Breast epithelium (tissue), 4 donors: Measurements from ENCODE around the gene GADD45G. TPM values are rescaled to one million over a fixed set of nuclear protein-coding genes. Genes with fewer than 3 reads are reported as not detected.

ENCODE experiments used
- DNase-seq, 2 donors: peaks; one replicate each; pipeline ENCODE4 v3.0.0-alpha.2; 2019; ENCODE audit warnings: low spot score in 2 of 2
- H3K27ac ChIP-seq, 2 donors: fragments of 200-600 bp; sonication (generic) in 1 of 2; one replicate each; pipeline ENCODE4 v1.5.1; 2016 to 2019; ENCODE audit warnings: mild to moderate bottlenecking in 1 of 2
- H3K27me3 ChIP-seq, 2 donors: fragments of 200-600 bp; sonication (generic) in 1 of 2; one replicate each; pipeline versions ENCODE4 v1.5.1 to v1.6.0; 2017 to 2019; ENCODE audit warnings: control low read depth in 1 of 2, mild to moderate bottlenecking in 1 of 2
- H3K36me3 ChIP-seq: fragments of 200-600 bp; one replicate; pipeline ENCODE4 v1.5.1; 2019
- H3K4me1 ChIP-seq, 2 donors: fragments of 200-600 bp; sonication (generic); one replicate each; pipeline ENCODE4 v1.5.1; 2016 to 2019; ENCODE audit warnings: control low read depth in 1 of 2
- H3K4me3 ChIP-seq, 3 donors: fragments of 200-600 bp; sonication (generic); 1 replicate in 2 of 3; 2 replicates in 1 of 3; pipeline ENCODE4 v1.5.1; 2016 to 2019; ENCODE audit warnings: mild to moderate bottlenecking in 3 of 3, moderate library complexity in 2 of 3
- H3K9me3 ChIP-seq, 2 donors: fragments of 200-600 bp; sonication (generic) in 1 of 2; one replicate each; pipeline ENCODE4 v1.5.1; 2016 to 2019; ENCODE audit warnings: control low read depth in 1 of 2
- POLR2A ChIP-seq: fragments of 450-650 bp; IDR thresholded peaks from one replicate; pipeline ENCODE4 v1.6.1; 2016; ENCODE audit warnings: antibody characterized with exemption, mild to moderate bottlenecking, moderate library complexity
- POLR2AphosphoS5 ChIP-seq, 3 donors: sonication (generic); formaldehyde crosslinking; IDR thresholded peaks; one replicate each; pipeline ENCODE4 v1.6.1; 2017; ENCODE audit warnings: antibody characterized with exemption in 3 of 3
- intact Hi-C: fragments of 100-400 bp; cut with DNase I; formaldehyde crosslinking; loops from one replicate; pipeline ENCODE4 v1.15.1; 2023; ENCODE audit warnings: low total_unique reads
- total RNA-seq, 3 donors: library from RNA; depleted of rRNA; stranded (reverse); fragments of >200 nt; gene quantifications; one replicate each; pipeline ENCODE4 v1.1.0, GENCODE V29; 2016
- TF ChIP-seq, protein P1 (sequence below), 3 donors: fragments of 450-650 bp; IDR thresholded peaks; one replicate each; pipeline ENCODE4 v1.5.1; 2016 to 2017; ENCODE audit warnings: antibody characterized with exemption in 3 of 3, mild to moderate bottlenecking in 3 of 3, moderate library complexity in 3 of 3

Gene GADD45G, protein sequence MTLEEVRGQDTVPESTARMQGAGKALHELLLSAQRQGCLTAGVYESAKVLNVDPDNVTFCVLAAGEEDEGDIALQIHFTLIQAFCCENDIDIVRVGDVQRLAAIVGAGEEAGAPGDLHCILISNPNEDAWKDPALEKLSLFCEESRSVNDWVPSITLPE
- 10 to 100 TPM; 13.0 to 24.3 (median 15.8) TPM for total RNA-seq

DNA sequence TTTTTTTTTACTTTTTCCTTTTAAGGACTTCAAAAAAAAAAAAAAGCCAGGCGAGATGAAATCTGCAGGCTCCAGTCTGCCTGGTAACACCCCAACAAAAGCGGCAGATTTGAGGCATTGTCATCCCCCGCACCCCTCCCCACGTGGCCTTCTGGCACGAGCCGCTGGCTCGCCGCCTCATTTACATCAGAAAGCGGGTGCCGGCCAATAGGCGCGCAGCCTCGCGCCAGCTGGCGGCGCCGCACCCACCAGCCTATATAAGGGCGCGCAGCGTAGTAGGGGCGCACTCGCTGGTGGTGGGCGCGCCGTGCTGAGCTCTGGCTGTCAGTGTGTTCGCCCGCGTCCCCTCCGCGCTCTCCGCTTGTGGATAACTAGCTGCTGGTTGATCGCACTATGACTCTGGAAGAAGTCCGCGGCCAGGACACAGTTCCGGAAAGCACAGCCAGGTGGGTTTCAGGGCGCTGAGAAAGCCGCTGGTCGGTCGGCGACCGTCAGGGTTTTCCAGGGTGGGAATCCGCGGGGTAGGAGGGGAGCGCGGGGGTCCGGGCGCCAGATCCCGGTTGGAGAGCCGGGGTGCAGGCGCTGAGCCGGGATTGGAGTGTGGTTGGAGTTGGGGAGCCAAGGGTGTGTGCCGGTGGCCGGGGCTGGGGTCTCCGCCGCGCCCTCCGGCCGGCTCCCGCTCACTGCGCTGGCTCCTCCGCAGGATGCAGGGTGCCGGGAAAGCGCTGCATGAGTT, at the start of gene GADD45G:
GADD45G (plus strand) TSS at position 284 of the 736 bp plus-strand sequence; CDS start at position 394, 110 bp downstream.
- H3K4me1 ChIP-seq = peaks cover 6 to 22% of the 10 kb centered on the region in 2 donors
- no peaks in the 10 kb centered on the region for H3K9me3 ChIP-seq
- H3K36me3 ChIP-seq = no peaks in the 10 kb centered on the region
- H3K4me3 ChIP-seq = peak within 1 kb of the TSS; percentile 65 to 79 (median 71)
- peak within 1 kb of the TSS; percentile 85 to 87 for H3K27ac ChIP-seq
- intact Hi-C loops = loop anchor here (10.0 kb wide), 1 partner anchor 500 kb away; no protein-coding TSS in a partner anchor
- peak; percentile 75 to 88 for DNase-seq
- no peaks in the 10 kb centered on the region for H3K27me3 ChIP-seq
- TF ChIP-seq POLR2AphosphoS5 (IDR thresholded peaks at IDR 0.05) = peak; percentile 79 to 90 (median 86)
- TF ChIP-seq POLR2A = peak; percentile 78
- TF ChIP-seq, protein P1, sequence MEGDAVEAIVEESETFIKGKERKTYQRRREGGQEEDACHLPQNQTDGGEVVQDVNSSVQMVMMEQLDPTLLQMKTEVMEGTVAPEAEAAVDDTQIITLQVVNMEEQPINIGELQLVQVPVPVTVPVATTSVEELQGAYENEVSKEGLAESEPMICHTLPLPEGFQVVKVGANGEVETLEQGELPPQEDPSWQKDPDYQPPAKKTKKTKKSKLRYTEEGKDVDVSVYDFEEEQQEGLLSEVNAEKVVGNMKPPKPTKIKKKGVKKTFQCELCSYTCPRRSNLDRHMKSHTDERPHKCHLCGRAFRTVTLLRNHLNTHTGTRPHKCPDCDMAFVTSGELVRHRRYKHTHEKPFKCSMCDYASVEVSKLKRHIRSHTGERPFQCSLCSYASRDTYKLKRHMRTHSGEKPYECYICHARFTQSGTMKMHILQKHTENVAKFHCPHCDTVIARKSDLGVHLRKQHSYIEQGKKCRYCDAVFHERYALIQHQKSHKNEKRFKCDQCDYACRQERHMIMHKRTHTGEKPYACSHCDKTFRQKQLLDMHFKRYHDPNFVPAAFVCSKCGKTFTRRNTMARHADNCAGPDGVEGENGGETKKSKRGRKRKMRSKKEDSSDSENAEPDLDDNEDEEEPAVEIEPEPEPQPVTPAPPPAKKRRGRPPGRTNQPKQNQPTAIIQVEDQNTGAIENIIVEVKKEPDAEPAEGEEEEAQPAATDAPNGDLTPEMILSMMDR (IDR thresholded peaks at IDR 0.05) = peak in 2 of 3 donors; percentile 36 to 38

DNA sequence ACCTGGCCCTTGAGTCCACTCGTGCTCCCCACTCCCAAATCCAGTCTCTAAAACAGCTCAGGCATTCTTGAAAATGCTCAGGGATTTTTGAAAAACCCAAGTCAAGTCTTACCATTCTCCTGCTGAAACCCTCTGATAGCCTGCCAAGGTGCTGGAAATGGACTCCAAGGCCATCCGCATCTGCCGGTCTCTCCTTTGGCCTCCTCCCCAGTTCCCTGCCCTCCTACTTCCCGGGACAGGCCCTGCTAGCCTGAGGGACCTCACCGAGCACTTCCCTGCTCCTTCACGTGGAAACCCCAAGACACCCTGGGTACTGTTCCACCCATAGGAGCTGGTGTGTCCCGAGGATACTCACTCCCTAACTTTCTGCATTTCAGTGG, 49.8 kb upstream of the GADD45G start:
- TF ChIP-seq, protein P1 (IDR thresholded peaks at IDR 0.05) = no peak
- no peak for TF ChIP-seq POLR2A
- peak overlapping the region in 1 of 2 donors; percentile 48 for H3K27ac ChIP-seq
- intact Hi-C loops = no loop called here

DNA sequence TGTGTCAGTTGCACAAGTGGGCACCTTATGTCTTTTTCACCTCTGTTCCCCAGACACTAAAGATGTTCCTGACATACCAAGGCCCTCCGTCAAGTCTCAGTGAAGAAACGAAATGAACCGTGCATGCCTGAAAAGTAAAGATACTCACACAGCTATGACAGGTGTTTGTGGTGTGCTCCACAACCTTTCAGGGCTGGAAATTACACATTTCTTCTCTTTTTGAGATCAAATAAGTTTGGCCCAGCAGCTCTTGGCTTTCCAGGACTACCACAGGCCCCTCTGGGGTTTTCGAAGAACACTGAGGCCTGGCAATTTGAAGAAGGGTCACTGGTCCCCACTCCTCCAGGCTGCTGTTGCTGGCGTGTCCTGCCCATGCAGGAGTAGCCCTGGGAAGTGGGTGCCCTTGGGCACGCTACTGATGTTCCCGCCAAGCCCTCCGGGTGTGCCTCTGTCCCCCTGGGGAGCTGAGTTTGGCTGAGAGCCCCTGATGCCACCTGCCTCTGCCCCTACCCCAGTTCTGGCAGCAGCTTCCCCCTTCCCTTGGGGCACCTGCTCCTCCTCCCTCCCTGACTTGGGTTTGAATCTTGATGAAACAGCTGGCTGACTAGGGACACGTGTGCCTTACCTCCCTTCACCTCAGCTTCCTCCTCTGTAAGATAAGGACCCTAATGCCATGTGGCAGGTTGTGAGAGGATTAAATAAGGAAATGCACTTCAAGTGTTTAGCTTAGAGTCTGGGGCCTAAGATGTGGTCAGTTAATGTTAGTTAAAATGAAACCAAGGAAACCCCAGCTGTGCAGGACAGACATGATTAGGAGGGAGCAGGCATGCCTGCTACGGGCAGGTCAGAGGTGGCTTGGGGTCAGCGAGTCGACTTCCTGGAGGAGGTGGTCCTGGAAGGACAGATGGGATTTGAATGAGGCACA, 49.1 kb upstream of the GADD45G start:
- Histone ChIP-seq H3K27me3 (peaks cover 0 to 6% of the 10 kb centered on the region in 2 donors), H3K9me3 (no peaks in the 10 kb centered on the region), H3K4me3 (peak overlapping the region in 1 of 3 donors; percentile 15), H3K27ac (peak overlapping the region in 1 of 2 donors; percentile 63), H3K36me3 (no peaks in the 10 kb centered on the region), H3K4me1 (no peaks in the 10 kb centered on the region)
- DNase-seq = no peak
- TF ChIP-seq, protein P1 (IDR thresholded peaks at IDR 0.05) = no peak
- TF ChIP-seq POLR2AphosphoS5 (IDR thresholded peaks at IDR 0.05) (no peak), POLR2A (no peak)
- intact Hi-C loops = no loop called here

More for the DNA sequence above, 49.8 kb upstream of the GADD45G start:
- Histone ChIP-seq H3K4me1 (no peaks in the 10 kb centered on the region), H3K36me3 (no peaks in the 10 kb centered on the region), H3K27me3 (peaks cover 0 to 6% of the 10 kb centered on the region in 2 donors), H3K4me3 (no peak overlapping the region), H3K9me3 (no peaks in the 10 kb centered on the region)
- no peak for DNase-seq

DNA sequence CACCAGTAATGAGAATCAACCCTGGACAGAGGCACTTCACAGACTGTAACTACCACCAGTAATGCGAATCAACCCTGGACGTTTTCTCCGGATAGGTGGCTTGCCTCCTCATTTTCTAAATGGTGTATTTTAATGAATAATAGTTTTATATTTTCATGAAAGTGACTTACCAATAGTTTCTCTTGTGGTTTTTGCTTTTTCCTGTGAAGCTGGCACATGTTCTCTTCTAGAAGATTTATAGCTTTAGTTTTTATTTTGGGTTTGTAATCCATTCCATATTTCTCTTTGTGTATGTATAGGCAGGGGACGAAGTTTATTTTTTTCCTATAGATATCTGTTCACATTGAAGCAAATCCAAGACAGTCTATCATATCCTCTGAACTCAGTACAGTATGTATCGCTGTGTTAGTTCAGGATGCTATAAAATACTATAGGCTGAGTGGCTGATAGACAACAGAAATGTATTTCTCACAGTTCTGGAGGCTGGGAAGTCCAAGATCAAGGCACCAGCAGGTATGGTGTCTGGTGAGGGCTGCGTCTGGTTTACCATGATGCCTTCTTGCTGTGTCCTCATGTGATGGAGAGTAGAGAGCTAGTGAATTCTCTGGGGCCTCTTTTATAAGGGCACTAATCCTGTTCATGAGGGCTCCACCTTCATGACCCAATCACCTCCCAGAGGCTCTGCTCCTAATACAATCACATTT, 46.5 kb upstream of the GADD45G start:
- peaks cover 0 to 6% of the 10 kb centered on the region in 2 donors for H3K27me3 ChIP-seq
- no peaks in the 10 kb centered on the region for H3K4me1 ChIP-seq
- H3K36me3 ChIP-seq = no peaks in the 10 kb centered on the region
- intact Hi-C loops = no loop called here
- no peak overlapping the region for H3K27ac ChIP-seq
- no peak overlapping the region for H3K4me3 ChIP-seq
- no peak for DNase-seq
- TF ChIP-seq POLR2AphosphoS5 (IDR thresholded peaks at IDR 0.05) = no peak
- no peak for TF ChIP-seq POLR2A
- TF ChIP-seq, protein P1 (IDR thresholded peaks at IDR 0.05) = no peak
- H3K9me3 ChIP-seq = no peaks in the 10 kb centered on the region
